ENCODE results near the gene HMGCS2. TPM values are rescaled to one million over a fixed set of nuclear protein-coding genes. Genes with fewer than 3 reads are reported as not detected.
A peak's percentile ranks its signal among the peaks of the same experiment; 100 is the strongest.

Gene HMGCS2
- total RNA-seq, 1 experiment from 2014 or later, result not detected

DNA sequence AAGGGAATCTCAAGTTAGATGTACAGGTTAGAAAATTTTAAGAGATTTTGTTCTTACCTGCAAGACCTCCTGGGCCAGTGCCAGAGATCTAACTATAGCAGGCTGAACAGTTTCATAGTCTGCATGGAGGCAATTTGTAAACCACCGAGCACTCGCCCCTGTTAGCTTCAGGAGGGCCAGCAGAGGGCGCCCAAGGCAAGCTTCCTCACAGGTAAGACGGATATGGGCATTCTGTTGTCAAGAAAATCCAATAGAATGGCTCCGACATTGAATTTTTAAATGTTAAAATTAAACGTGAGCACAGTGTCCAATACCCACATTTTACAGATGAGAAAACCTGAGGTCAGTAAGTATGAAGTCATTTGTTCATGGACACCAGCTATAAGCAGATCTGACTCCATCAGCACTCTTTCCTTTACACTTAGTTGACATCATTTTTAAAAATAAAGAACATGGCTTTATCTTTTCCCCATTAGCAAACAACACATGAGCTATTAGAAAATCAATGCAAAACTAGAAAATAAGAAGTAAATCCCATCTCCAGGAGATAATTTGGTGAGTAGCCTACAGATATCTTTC, 40.4 kb upstream of the HMGCS2 start:
- Histone ChIP-seq H3K79me2 (ENCODE audit: low read length) (no peaks in the 10 kb centered on the region), H3K4me1 (ENCODE audit: low read length) (no peaks in the 10 kb centered on the region), H3K27ac (ENCODE audit: low read length) (no peak overlapping the region), H4K20me1 (ENCODE audit: insufficient read depth, low read depth, low read length) (no peaks in the 10 kb centered on the region), H3K9me3 (ENCODE audit: low read length) (no peaks in the 10 kb centered on the region), H3K27me3 (ENCODE audit: low read length) (no peaks in the 10 kb centered on the region), H3K36me3 (ENCODE audit: insufficient read depth, low read length) (no peaks in the 10 kb centered on the region), H3K9me2 (replicated peaks; ENCODE audit: insufficient read depth, low read length) (no peaks in the 10 kb centered on the region), H2AFZ (ENCODE audit: low read length) (no peak overlapping the region), H3K4me2 (ENCODE audit: low read depth, low read length, poor library complexity, severe bottlenecking) (no peak overlapping the region), H3K4me3 (ENCODE audit: low read length) (no peak overlapping the region), H3K9ac (ENCODE audit: low read length) (no peak overlapping the region)
- peak; percentile 82 for DNase-seq

DNA sequence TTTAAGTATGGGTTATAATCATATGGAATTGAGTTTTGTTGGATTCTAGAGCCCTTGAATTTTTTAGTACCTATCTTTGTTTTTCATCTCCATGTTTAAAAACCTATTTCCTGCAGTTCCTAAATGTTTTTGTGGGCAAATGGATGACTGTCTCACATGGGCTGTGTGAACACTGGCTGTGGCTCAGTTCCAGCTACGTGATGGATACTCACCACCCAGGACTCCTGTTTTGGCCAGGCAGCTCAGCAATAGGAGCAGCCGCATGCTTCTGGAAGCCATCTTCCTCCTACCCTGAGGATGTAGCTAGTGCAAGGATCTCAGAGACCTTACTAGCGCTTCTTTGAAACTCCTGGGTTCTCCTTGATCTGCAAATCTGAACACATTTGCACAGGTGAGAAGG, 39.8 kb upstream of the HMGCS2 start:
- Histone ChIP-seq H3K9ac (ENCODE audit: low read length) (no peak overlapping the region), H3K9me2 (replicated peaks; ENCODE audit: insufficient read depth, low read length) (no peaks in the 10 kb centered on the region), H3K27me3 (ENCODE audit: low read length) (no peaks in the 10 kb centered on the region), H4K20me1 (ENCODE audit: insufficient read depth, low read depth, low read length) (no peaks in the 10 kb centered on the region), H3K27ac (ENCODE audit: low read length) (no peak overlapping the region), H3K4me2 (ENCODE audit: low read depth, low read length, poor library complexity, severe bottlenecking) (no peak overlapping the region), H3K36me3 (ENCODE audit: insufficient read depth, low read length) (no peaks in the 10 kb centered on the region), H2AFZ (ENCODE audit: low read length) (no peak overlapping the region), H3K79me2 (ENCODE audit: low read length) (no peaks in the 10 kb centered on the region), H3K4me3 (ENCODE audit: low read length) (no peak overlapping the region), H3K4me1 (ENCODE audit: low read length) (no peaks in the 10 kb centered on the region), H3K9me3 (ENCODE audit: low read length) (no peaks in the 10 kb centered on the region)
- DNase-seq, result no peak

DNA sequence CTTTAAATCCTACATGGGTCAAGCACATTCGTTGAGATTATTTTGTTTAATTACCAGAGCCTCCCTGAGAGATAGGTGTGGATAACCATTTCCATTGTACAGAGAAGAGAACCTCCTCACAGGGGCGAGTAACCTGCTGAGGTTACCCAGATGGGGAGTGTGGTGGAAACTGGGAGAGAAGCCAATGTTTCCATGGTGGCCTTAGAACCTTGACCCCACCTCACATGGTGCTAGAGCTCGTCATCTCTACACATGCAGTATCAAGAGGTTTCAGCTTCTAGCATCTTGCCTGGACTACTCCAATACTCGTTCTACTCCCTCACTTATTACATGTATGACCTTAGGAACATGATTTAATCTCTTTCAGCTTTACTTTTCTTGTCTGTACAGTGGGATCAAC, 37.8 kb upstream of the HMGCS2 start:
- no peaks in the 10 kb centered on the region for H3K9me3 ChIP-seq (ENCODE audit: low read length)
- H3K4me2 ChIP-seq (ENCODE audit: low read depth, low read length, poor library complexity, severe bottlenecking), result no peak overlapping the region
- H3K27ac ChIP-seq (ENCODE audit: low read length), result no peak overlapping the region
- H3K4me3 ChIP-seq (ENCODE audit: low read length), result no peak overlapping the region
- no peaks in the 10 kb centered on the region for H3K36me3 ChIP-seq (ENCODE audit: insufficient read depth, low read length)
- DNase-seq, result no peak
- H3K9me2 ChIP-seq (replicated peaks; ENCODE audit: insufficient read depth, low read length), result no peaks in the 10 kb centered on the region
- no peaks in the 10 kb centered on the region for H4K20me1 ChIP-seq (ENCODE audit: insufficient read depth, low read depth, low read length)
- no peaks in the 10 kb centered on the region for H3K79me2 ChIP-seq (ENCODE audit: low read length)
- no peaks in the 10 kb centered on the region for H3K4me1 ChIP-seq (ENCODE audit: low read length)
- no peak overlapping the region for H3K9ac ChIP-seq (ENCODE audit: low read length)
- H3K27me3 ChIP-seq (ENCODE audit: low read length), result no peaks in the 10 kb centered on the region
- no peak overlapping the region for H2AFZ ChIP-seq (ENCODE audit: low read length)

DNA sequence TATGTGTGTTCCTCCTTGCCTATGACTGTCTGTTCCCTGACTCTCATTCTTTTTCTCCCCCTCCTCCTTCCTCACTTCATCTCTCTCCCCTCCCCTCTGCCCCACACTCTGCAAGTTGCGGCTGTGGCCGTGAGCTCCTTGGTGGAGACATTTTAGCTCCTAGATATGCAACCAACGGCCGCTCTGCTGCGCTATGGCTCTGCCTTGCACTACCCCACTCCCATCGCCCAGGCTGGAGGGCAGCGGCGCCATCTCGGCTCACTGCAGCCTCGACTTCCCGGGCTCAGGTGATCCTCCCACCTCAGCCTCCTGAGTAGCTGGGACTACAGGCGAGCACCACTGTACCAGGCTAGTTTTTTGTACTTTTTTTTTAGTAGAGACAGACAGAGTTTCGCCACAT, 37.0 kb upstream of the HMGCS2 start:
- Histone ChIP-seq H2AFZ (ENCODE audit: low read length) (no peak overlapping the region), H3K27ac (ENCODE audit: low read length) (no peak overlapping the region), H3K4me2 (ENCODE audit: low read depth, low read length, poor library complexity, severe bottlenecking) (no peak overlapping the region), H3K79me2 (ENCODE audit: low read length) (no peaks in the 10 kb centered on the region), H3K4me3 (ENCODE audit: low read length) (no peak overlapping the region), H3K36me3 (ENCODE audit: insufficient read depth, low read length) (no peaks in the 10 kb centered on the region), H3K9ac (ENCODE audit: low read length) (no peak overlapping the region), H4K20me1 (ENCODE audit: insufficient read depth, low read depth, low read length) (no peaks in the 10 kb centered on the region), H3K9me2 (replicated peaks; ENCODE audit: insufficient read depth, low read length) (no peaks in the 10 kb centered on the region), H3K27me3 (ENCODE audit: low read length) (no peaks in the 10 kb centered on the region), H3K9me3 (ENCODE audit: low read length) (no peaks in the 10 kb centered on the region), H3K4me1 (ENCODE audit: low read length) (no peaks in the 10 kb centered on the region)
- no peak for DNase-seq

DNA sequence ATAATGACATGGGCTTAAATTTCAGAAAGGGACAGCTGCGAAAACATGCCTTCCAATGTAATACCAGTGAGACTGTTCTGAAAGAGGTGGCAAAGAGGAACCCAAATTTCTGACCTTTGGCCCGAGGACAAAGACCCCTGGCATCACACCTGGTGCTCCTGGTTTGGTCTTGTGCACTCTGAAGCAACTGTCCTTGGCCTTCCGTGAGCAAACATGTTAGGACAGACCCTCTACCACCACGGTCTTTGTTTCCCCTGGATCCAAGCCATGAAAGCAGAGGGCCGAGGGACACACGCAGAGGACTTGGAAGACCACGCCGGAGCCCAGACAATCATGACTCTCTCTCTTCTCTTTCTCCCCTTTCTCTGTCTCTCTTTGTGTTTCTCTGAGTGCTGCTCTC, 36.5 kb upstream of the HMGCS2 start:
- H3K9me3 ChIP-seq (ENCODE audit: low read length), result no peaks in the 10 kb centered on the region
- H3K79me2 ChIP-seq (ENCODE audit: low read length), result no peaks in the 10 kb centered on the region
- no peak overlapping the region for H3K4me3 ChIP-seq (ENCODE audit: low read length)
- H3K27ac ChIP-seq (ENCODE audit: low read length), result no peak overlapping the region
- H3K9me2 ChIP-seq (replicated peaks; ENCODE audit: insufficient read depth, low read length), result no peaks in the 10 kb centered on the region
- no peaks in the 10 kb centered on the region for H3K27me3 ChIP-seq (ENCODE audit: low read length)
- H3K4me1 ChIP-seq (ENCODE audit: low read length), result no peaks in the 10 kb centered on the region
- no peak for DNase-seq
- no peaks in the 10 kb centered on the region for H3K36me3 ChIP-seq (ENCODE audit: insufficient read depth, low read length)
- H2AFZ ChIP-seq (ENCODE audit: low read length), result no peak overlapping the region
- no peaks in the 10 kb centered on the region for H4K20me1 ChIP-seq (ENCODE audit: insufficient read depth, low read depth, low read length)
- H3K4me2 ChIP-seq (ENCODE audit: low read depth, low read length, poor library complexity, severe bottlenecking), result no peak overlapping the region
- no peak overlapping the region for H3K9ac ChIP-seq (ENCODE audit: low read length)

DNA sequence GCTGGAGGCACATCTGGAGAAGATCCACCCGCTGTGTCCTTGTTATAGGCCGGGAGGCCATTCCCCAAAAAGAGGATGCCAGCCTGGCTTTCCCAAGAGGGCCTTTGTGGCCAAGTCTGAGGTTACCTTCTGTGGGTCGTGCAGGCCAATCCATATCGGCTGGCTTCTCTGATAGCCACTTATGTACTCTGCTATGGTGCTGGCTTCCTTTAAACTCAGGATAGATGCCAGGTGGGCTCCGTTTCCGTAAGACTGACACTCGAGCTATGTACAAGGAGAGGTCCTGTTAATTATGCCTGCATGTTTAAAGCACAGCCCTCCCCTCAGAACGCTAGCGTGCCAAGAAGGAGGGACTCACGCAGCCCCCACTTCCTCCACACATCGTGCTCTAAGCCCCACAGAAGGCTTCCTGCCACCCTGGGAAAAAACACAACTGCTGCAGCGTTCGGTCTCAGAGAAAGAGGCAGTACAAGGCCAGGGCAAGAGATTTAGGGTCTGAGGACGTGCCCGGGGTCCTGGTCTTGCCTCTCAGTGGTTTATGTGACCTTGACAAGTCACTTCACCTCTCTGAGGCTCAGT, 31.0 kb upstream of the HMGCS2 start:
- Histone ChIP-seq H2AFZ (ENCODE audit: low read length) (no peak overlapping the region), H3K79me2 (ENCODE audit: low read length) (no peaks in the 10 kb centered on the region), H3K4me1 (ENCODE audit: low read length) (no peaks in the 10 kb centered on the region), H3K27ac (ENCODE audit: low read length) (no peak overlapping the region), H3K4me3 (ENCODE audit: low read length) (no peak overlapping the region), H3K9me3 (ENCODE audit: low read length) (no peaks in the 10 kb centered on the region), H3K9me2 (replicated peaks; ENCODE audit: insufficient read depth, low read length) (no peaks in the 10 kb centered on the region), H3K4me2 (ENCODE audit: low read depth, low read length, poor library complexity, severe bottlenecking) (no peak overlapping the region), H3K36me3 (ENCODE audit: insufficient read depth, low read length) (no peaks in the 10 kb centered on the region), H4K20me1 (ENCODE audit: insufficient read depth, low read depth, low read length) (no peaks in the 10 kb centered on the region), H3K9ac (ENCODE audit: low read length) (no peak overlapping the region), H3K27me3 (ENCODE audit: low read length) (no peaks in the 10 kb centered on the region)
- DNase-seq, result no peak

DNA sequence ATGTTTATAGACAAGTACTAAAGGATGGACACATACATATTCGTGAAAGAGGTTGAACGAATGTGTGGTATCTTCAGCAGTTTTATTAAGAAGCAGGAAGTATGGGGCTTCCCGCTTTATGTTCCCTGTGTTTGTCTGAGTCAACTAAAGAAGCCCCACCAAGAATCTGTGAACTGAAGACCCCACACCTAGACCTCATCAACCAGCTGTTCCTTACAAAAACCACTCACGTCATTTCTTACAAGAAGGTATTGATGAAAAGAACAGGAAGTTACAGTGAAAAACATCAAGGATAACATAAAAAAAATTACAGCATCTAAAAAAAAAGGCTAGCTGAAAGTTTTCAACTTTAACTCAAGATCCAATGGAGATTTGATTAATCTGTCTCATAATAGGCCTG, 30.3 kb upstream of the HMGCS2 start:
- DNase-seq, result no peak
- no peaks in the 10 kb centered on the region for H3K27me3 ChIP-seq (ENCODE audit: low read length)
- no peaks in the 10 kb centered on the region for H3K36me3 ChIP-seq (ENCODE audit: insufficient read depth, low read length)
- H3K9me3 ChIP-seq (ENCODE audit: low read length), result no peaks in the 10 kb centered on the region
- H3K79me2 ChIP-seq (ENCODE audit: low read length), result no peaks in the 10 kb centered on the region
- H3K9me2 ChIP-seq (replicated peaks; ENCODE audit: insufficient read depth, low read length), result no peaks in the 10 kb centered on the region
- no peaks in the 10 kb centered on the region for H4K20me1 ChIP-seq (ENCODE audit: insufficient read depth, low read depth, low read length)
- no peak overlapping the region for H3K9ac ChIP-seq (ENCODE audit: low read length)
- H3K4me1 ChIP-seq (ENCODE audit: low read length), result no peaks in the 10 kb centered on the region
- no peak overlapping the region for H2AFZ ChIP-seq (ENCODE audit: low read length)
- H3K4me2 ChIP-seq (ENCODE audit: low read depth, low read length, poor library complexity, severe bottlenecking), result no peak overlapping the region
- H3K27ac ChIP-seq (ENCODE audit: low read length), result no peak overlapping the region
- H3K4me3 ChIP-seq (ENCODE audit: low read length), result no peak overlapping the region

DNA sequence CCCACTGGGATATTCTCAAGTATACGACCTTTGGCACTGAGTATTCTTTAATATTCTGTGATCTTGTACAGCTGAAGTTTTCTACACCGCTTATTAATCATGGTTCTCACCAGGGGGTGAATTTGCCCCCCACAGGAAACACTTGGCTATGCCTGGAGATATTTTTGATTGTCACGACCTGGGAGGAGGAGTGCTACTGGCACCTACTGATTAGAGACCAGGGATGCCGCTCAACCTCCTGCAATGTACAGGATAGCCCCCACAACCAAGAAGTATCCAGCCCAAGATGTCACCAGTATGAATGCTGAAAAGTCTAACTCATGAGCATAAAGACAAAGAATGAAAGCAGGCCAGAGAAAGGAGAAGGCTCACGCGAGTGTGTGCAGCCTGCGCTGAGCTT, 28.9 kb upstream of the HMGCS2 start:
- Histone ChIP-seq H3K4me1 (ENCODE audit: low read length) (no peaks in the 10 kb centered on the region), H3K9me2 (replicated peaks; ENCODE audit: insufficient read depth, low read length) (no peaks in the 10 kb centered on the region), H3K4me3 (ENCODE audit: low read length) (no peak overlapping the region)

More for the DNA sequence above, 28.9 kb upstream of the HMGCS2 start:
- Histone ChIP-seq H3K36me3 (ENCODE audit: insufficient read depth, low read length) (no peaks in the 10 kb centered on the region), H3K9me3 (ENCODE audit: low read length) (no peaks in the 10 kb centered on the region), H4K20me1 (ENCODE audit: insufficient read depth, low read depth, low read length) (no peaks in the 10 kb centered on the region), H3K4me2 (ENCODE audit: low read depth, low read length, poor library complexity, severe bottlenecking) (no peak overlapping the region), H3K79me2 (ENCODE audit: low read length) (no peaks in the 10 kb centered on the region), H3K27ac (ENCODE audit: low read length) (no peak overlapping the region), H3K9ac (ENCODE audit: low read length) (no peak overlapping the region), H3K27me3 (ENCODE audit: low read length) (no peaks in the 10 kb centered on the region), H2AFZ (ENCODE audit: low read length) (no peak overlapping the region)
- no peak for DNase-seq

All from Karpas-422 (cell line).